GM10248 (cell line): Measurements from ENCODE around the gene CDC37.

Experiments used
- CTCF ChIA-PET: fragments of 300-600 bp; sonication (Branson Sonifier 250); formaldehyde crosslinking; extraction: SDS; loops from one replicate; lab custom pipeline; 2021; ENCODE audit warnings: antibody characterized with exemption; lab: Yijun Ruan, JAX
- POLR2A ChIA-PET: fragments of 350-650 bp; sonication (Branson Sonifier 250); formaldehyde crosslinking; extraction: SDS; loops from one replicate; lab custom pipeline; 2020; ENCODE audit warnings: antibody characterized with exemption; lab: Yijun Ruan, JAX
- DNase-seq: peaks from one replicate; pipeline ENCODE4 v3.0.0; 2012; ENCODE audit errors: extremely low spot score
- CTCF ChIP-seq: IDR thresholded peaks from 2 replicates; pipeline ENCODE4 v1.5.1; 2012; ENCODE audit warnings: mild to moderate bottlenecking, low read depth; ENCODE audit errors: extremely low read depth, missing control alignments, control extremely low read depth

The CDC37 gene

DNA sequence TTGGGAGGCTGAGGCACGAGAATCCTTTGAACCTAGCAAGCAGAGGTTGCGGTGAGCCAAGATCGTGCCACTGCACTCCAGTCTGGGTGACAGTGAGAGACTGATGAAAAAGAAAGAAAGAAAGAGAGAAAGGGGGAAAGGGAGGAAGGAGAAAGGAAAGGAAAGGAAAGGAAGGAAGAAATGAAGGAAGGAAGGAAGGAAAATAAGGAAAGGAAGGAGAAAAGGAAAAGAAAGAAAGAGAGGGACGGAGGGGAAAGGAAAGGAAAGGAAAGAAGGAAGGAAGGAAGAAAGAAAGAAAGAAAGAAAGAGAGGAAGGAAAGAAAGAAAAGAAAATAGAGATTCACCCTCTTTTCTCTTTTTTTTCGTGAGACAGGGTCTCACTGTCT is 25.6 kb upstream of the CDC37 start:
- ChIA-PET CTCF (interaction anchor here (1.0 to 29.5 kb wide), 5 partner anchors 8 to 271 kb away, joined by 4 to 979 read pairs (median 5); partner anchors contain the start of genes CDC37 and PDE4A), POLR2A (no interaction called here)
- TF ChIP-seq CTCF: no peak
- no peak for DNase-seq

DNA sequence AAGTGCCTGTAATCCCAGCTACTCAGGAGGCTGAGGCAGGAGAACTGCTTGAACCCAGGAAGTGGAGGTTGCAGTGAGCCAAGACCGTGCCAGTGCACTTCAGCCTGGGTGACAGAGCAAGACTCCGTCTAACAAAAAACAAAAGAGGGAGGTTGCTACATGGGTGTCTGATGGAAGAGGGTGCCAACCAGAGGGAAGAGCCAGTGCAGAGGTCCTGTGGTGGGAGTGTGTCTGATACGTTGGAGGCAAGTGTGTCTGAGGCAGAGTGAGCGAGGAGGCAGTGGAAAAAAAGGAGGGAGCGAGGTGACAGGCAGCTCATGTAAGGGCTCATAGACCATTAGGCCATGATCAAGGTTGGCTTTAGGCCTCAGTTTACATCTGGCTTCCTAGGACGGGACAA is 23.8 kb upstream of the CDC37 start:
- POLR2A ChIA-PET: no interaction called here
- no peak for TF ChIP-seq CTCF
- CTCF ChIA-PET: interaction anchor here (1.0 to 29.5 kb wide), 5 partner anchors 9 to 217 kb away, joined by 3 to 979 read pairs (median 3); partner anchors contain the start of gene CDC37
- DNase-seq: no peak

- peak; percentile 92 for TF ChIP-seq CTCF
- CTCF ChIA-PET: interaction anchor here (0.6 to 29.5 kb wide), 7 partner anchors 12 to 167 kb away, joined by 3 to 979 read pairs (median 6); partner anchors contain the start of gene CDC37
- peak; percentile 70 for DNase-seq
- POLR2A ChIA-PET: no interaction called here
Measured at GRCh38 chr19:10424011-10424637, 20.8 kb upstream of the CDC37 start.

- no peak for TF ChIP-seq CTCF
- CTCF ChIA-PET: interaction anchor here (1.3 to 29.5 kb wide), 3 partner anchors 18 to 166 kb away, joined by 3 to 979 read pairs (median 6); partner anchors contain the start of gene CDC37
- POLR2A ChIA-PET: no interaction called here
- no peak for DNase-seq
Measured at GRCh38 chr19:10422846-10423245, 19.5 kb upstream of the CDC37 start.

- ChIA-PET CTCF (interaction anchor here (0.9 to 29.5 kb wide), 7 partner anchors 13 to 451 kb away, joined by 3 to 979 read pairs (median 3); partner anchors contain the start of genes CDC37, ICAM1 and TYK2), POLR2A (interaction anchor here (0.5 to 1.1 kb wide), 2 partner anchors 10 to 15 kb away, joined by 3 to 6 read pairs; no protein-coding TSS in a partner anchor)
- no peak for DNase-seq
- TF ChIP-seq CTCF: no peak
Measured at GRCh38 chr19:10422046-10422461, 18.7 kb upstream of the CDC37 start.

- POLR2A ChIA-PET: interaction anchor here (1.1 kb wide), 1 partner anchor 9 kb away, joined by 3 read pairs; no protein-coding TSS in a partner anchor
- CTCF ChIA-PET: interaction anchor here (0.7 to 29.5 kb wide), 9 partner anchors 8 to 451 kb away, joined by 3 to 979 read pairs (median 3); partner anchors contain the start of genes CDC37, ICAM1 and TYK2
- peak; percentile 21 for DNase-seq
- peak; percentile 5 for TF ChIP-seq CTCF
Measured at GRCh38 chr19:10421240-10422045, 18.1 kb upstream of the CDC37 start.
